Measurements from ENCODE around the gene SEMA5B. TPM values are rescaled to one million over a fixed set of nuclear protein-coding genes. Genes with fewer than 3 reads are reported as not detected.

SEMA5B gene
- total and polyA plus RNA-seq, 2 experiments from 2014 or later, result 8.0 to 26.8 TPM

GRCh38 chr3:122998206-122998605 lies 29.4 kb downstream of the SEMA5B start:
- Mint-ChIP-seq H3K4me1 (peaks cover 53% of the 10 kb centered on the region), H3K36me3 (ENCODE audit: low read depth) (no peaks in the 10 kb centered on the region; the same call in 2 of the 3 replicates), H3K4me3 (no peak overlapping the region), H3K27me3 (ENCODE audit: insufficient read depth, low read depth, poor library complexity) (peaks cover 5% of the 10 kb centered on the region), H3K27ac (no peak overlapping the region), H3K9me3 (no peaks in the 10 kb centered on the region)
- Histone ChIP-seq H3K4me3 (no peak overlapping the region), H3K9me2 (ENCODE audit: insufficient read depth) (no peaks in the 10 kb centered on the region), H3F3A (replicated peaks; ENCODE audit: low read depth) (no peaks in the 10 kb centered on the region; the same call in 1 of the 2 replicates), H3K79me2 (replicated peaks; ENCODE audit: insufficient read depth) (no peaks in the 10 kb centered on the region; the same call in 1 of the 2 replicates), H3K4me2 (no peak overlapping the region), H3K36me3 (ENCODE audit: insufficient read depth) (no peaks in the 10 kb centered on the region), H4K20me1 (replicated peaks; ENCODE audit: insufficient read depth) (no peaks in the 10 kb centered on the region), H3K27ac (ENCODE audit: low read depth) (no peak overlapping the region), H3K4me1 (ENCODE audit: insufficient read depth) (peaks cover 24% of the 10 kb centered on the region), H2AFZ (no peak overlapping the region), H3K27me3 (ENCODE audit: insufficient read depth) (no peaks in the 10 kb centered on the region)
- ATAC-seq, result no peak
- TF ChIP-seq ZNF114 (CRISPR knock-in tag; IDR thresholded peaks at IDR 0.05) (no peak), STAT1 (IDR thresholded peaks at IDR 0.05; ENCODE audit: unreplicated experiment) (no peak), ZNF462 (CRISPR knock-in tag; IDR thresholded peaks at IDR 0.05) (no peak), EZH2 (IDR thresholded peaks at IDR 0.05; ENCODE audit: low read depth, unreplicated experiment) (no peak), CREB1 (CRISPR knock-in tag; IDR thresholded peaks at IDR 0.05; ENCODE audit: low read depth) (no peak), NANOG (IDR thresholded peaks at IDR 0.05; ENCODE audit: borderline replicate concordance) (no peak), REST (IDR thresholded peaks at IDR 0.05; ENCODE audit: unreplicated experiment) (no peak), JUNB (IDR thresholded peaks at IDR 0.05; ENCODE audit: unreplicated experiment) (no peak), POLR2AphosphoS5 (IDR thresholded peaks at IDR 0.05; ENCODE audit: low read depth) (no peak), ETS1 (IDR thresholded peaks at IDR 0.05) (no peak), EZH2phosphoT487 (IDR thresholded peaks at IDR 0.05; ENCODE audit: unreplicated experiment) (no peak), ZNF331 (CRISPR knock-in tag; IDR thresholded peaks at IDR 0.05; ENCODE audit: low read depth) (no peak), CTCF (conservative IDR thresholded peaks at IDR 0.05; ENCODE audit: low read depth in 2 of 2) (no peak)
- no peak for DNase-seq (ENCODE audit: low spot score)
